ENCODE measurements around the gene MLIP.

DNA sequence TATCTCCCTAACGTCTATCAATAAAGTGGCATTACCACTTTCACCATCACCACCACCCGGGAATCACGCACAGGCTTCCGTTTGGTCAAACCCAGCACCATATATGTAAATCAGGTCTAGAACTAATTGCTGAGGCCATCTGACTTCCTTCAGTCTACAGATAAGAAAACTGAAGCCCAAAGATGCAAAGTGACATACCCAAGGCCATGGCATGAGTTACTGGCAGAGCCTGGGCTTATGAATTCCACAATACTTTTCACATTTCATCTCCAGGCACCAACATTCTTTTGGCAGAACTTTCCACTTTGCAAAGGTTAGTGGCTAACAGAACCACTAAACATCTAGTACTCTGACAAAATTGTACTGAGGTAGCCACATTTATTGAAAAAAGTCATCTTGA, 132.5 kb downstream of the MLIP start:
- TF ChIP-seq EZH2 (IDR thresholded peaks at IDR 0.05; ENCODE audit: insufficient read depth, poor library complexity, severe bottlenecking) = no peak
- TF ChIP-seq EZH2phosphoT487 (IDR thresholded peaks at IDR 0.05; ENCODE audit: insufficient read depth, low read depth) = no peak
